Pancreas (tissue), 10 donors: ENCODE measurements around the gene SLC12A7. TPM values are rescaled to one million over a fixed set of nuclear protein-coding genes. Genes with fewer than 3 reads are reported as not detected.

ENCODE experiments used
- ATAC-seq, 4 donors: fragments of 200-7000 bp; cut with Tn5 transposase; one replicate each; pipeline versions ENCODE4 v1.8.0 to v1.9.1; 2020; ENCODE audit warnings: mild to moderate bottlenecking in 4 of 4, moderate library complexity in 4 of 4
- DNase-seq, 6 donors: peaks; one replicate each; pipeline ENCODE4 v3.0.0-alpha.2; 2020
- FAIRE-seq: peaks from 2 replicates; lab custom pipeline; 2012; peaks lifted over from hg19 to GRCh38; lab: Jason Lieb, UNC
- H3K27ac ChIP-seq, 4 donors: fragments of 200-600 bp; sonication (generic); 1 replicate in 3 of 4; 2 replicates in 1 of 4; pipeline versions ENCODE4 v1.5.0 to v1.8.0; 2020
- H3K27me3 ChIP-seq, 4 donors: fragments of 200-600 bp; one replicate each; pipeline ENCODE4 v1.8.0; 2021
- H3K36me3 ChIP-seq, 3 donors: fragments of 200-600 bp; sonication (generic) in 1 of 3; one replicate each; pipeline versions ENCODE4 v1.5.0 to v1.8.0; 2020 to 2021
- H3K4me1 ChIP-seq, 3 donors: fragments of 200-600 bp; one replicate each; pipeline ENCODE4 v1.8.0; 2021
- H3K4me3 ChIP-seq, 4 donors: fragments of 200-600 bp; sonication (generic) in 2 of 4; one replicate each; pipeline versions ENCODE4 v1.5.0 to v1.8.0; 2020 to 2021
- H3K9me3 ChIP-seq, 4 donors: fragments of 200-600 bp; one replicate each; pipeline ENCODE4 v1.8.0; 2021
- WGBS, 2 donors: extraction: QIAGEN DNeasy Blood & Tissue Kit; methylation state at CpG; one replicate each; pipeline ENCODE4 v1.1.7; 2013; 5-methylcytosine and 5-hydroxymethylcytosine counted together
- intact Hi-C, 3 donors: fragments of 100-400 bp; cut with DNase I; formaldehyde crosslinking; loops; one replicate each; pipeline versions ENCODE4 v1.11.1 to v1.14.2; 2022
- polyA plus RNA-seq, 2 donors: library from polyadenylated mRNA; stranded (reverse); fragments of 200-250 nt; gene quantifications; one replicate each; pipeline ENCODE4 v1.2.3, GENCODE V29; 2013
- total RNA-seq, 6 donors: library from RNA; stranded (reverse); fragmentation: NEBNext Ultra II Directional in 4 of 6; extraction: Animal tissue kit (Norgen Biotek cat#: 25700) in 4 of 6; gene quantifications; one replicate each; pipeline versions ENCODE4 v1.2.1 to v1.2.4, GENCODE V29; 2021 to 2023
- TF ChIP-seq, protein P1 (sequence below), 4 donors: fragments of 200-600 bp; sonication (generic) in 3 of 4; IDR thresholded peaks; one replicate each; pipeline versions ENCODE4 v1.5.0 to v1.8.0; 2021; ENCODE audit warnings: antibody characterized with exemption in 4 of 4
- donor health status: healthy with polysubstance abuse.
- donor health status: DM: no; HTN: no; CAD: no; lungs with moderate emphysema.
- donor health status: DM: no; HTN: no; CAD: no.
- donor health status: control.
- donor health status: control.
- donor health status: Bipolar disorder and iron deficiency.
- donor health status: DM: yes; HTN: yes; CAD: no.
- donor health status: DM: no; HTN: no; CAD: no.
- donor health status: DM: no; HTN: no; CAD: no.
- donor health status: DM: yes; HTN: yes; CAD: no.

SLC12A7 gene
- total and polyA plus RNA-seq, 8 donors = 17.4 to 56.5 (median 35.8) TPM

DNA sequence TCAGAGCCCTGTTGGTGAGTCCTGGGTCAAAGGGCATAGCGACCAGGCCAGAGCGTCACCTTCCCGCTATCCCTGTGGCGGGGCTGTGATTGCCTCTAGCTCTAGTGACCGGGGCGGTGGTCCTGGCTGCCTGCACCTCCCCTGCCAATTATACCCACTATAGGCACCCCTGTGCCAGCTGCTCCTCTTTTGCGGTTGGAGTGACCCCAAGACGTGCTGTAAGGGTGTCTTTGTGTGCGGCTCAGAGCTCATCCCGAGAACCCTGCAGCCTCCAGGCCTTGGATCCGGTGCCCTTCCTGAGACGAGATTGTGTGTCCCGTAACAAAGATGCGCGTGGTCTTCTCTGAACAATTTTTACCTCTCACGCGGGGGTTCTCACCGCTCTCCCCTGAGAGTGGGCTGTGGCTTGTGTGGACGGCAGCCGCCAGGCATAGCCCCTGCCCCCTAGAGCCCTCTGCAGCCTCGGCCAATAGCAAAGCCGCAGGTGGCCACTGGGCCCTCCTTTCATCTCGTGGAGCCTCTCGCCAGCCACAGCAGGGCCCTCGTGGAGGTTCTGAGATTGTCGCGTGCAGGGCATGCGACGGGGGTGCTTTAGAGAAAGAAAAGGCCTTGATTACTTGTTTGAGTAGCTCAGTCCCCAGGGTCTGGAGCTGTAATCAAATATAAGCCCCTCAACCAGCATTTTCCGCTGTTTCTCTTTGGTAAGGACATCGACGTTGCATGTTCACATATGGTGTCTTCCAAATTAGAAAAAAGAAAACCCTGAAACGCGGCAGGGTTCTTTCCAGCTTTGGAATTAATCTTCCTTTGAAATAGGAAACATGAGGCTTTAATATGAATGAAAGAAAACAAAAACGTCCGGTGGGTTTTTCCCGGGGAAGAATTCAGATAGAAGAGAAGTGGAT lies 92.6 kb downstream of the SLC12A7 start:
- no peaks in the 10 kb centered on the region for H3K27me3 ChIP-seq
- ATAC-seq (no peak), FAIRE-seq (no peak), DNase-seq (peak in 2 of 6 donors; percentile 9 to 35)
- no peaks in the 10 kb centered on the region for H3K36me3 ChIP-seq
- H3K4me3 ChIP-seq = no peak overlapping the region
- no peak overlapping the region for H3K27ac ChIP-seq
- TF ChIP-seq, protein P1, sequence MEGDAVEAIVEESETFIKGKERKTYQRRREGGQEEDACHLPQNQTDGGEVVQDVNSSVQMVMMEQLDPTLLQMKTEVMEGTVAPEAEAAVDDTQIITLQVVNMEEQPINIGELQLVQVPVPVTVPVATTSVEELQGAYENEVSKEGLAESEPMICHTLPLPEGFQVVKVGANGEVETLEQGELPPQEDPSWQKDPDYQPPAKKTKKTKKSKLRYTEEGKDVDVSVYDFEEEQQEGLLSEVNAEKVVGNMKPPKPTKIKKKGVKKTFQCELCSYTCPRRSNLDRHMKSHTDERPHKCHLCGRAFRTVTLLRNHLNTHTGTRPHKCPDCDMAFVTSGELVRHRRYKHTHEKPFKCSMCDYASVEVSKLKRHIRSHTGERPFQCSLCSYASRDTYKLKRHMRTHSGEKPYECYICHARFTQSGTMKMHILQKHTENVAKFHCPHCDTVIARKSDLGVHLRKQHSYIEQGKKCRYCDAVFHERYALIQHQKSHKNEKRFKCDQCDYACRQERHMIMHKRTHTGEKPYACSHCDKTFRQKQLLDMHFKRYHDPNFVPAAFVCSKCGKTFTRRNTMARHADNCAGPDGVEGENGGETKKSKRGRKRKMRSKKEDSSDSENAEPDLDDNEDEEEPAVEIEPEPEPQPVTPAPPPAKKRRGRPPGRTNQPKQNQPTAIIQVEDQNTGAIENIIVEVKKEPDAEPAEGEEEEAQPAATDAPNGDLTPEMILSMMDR (IDR thresholded peaks at IDR 0.05) = no peak
- WGBS, 2 donors = 82 to 85% methylated on average over 33 to 37 of the region's 37 CpGs
- intact Hi-C loops = no loop called here
- H3K9me3 ChIP-seq = no peaks in the 10 kb centered on the region
- no peaks in the 10 kb centered on the region for H3K4me1 ChIP-seq

DNA sequence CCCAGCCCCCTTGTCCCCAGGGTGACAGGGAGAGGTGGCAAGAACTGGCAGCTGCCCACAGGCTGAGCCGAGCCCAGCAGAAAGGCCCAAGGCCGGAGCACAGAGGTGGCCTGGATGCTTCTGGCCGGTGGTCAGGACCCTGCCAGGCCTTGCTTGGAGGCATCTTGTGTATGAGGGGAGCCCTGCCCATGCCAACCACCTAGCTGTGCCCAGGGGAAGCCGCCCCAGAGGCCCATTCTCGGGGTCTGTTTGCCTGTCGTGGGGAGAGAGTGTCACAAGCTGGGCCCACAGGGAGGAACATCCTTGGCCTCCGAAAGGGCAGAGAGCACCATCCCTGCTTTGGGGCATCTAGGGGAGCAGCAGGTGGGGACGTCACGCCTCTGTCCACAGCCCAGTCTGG lies 93.3 kb downstream of the SLC12A7 start:
- intact Hi-C loops = no loop called here
- Histone ChIP-seq H3K27me3 (no peaks in the 10 kb centered on the region), H3K4me1 (no peaks in the 10 kb centered on the region), H3K9me3 (no peaks in the 10 kb centered on the region), H3K36me3 (no peaks in the 10 kb centered on the region), H3K27ac (no peak overlapping the region), H3K4me3 (no peak overlapping the region)
- whole genome bisulfite sequencing, 2 donors = 77 to 82% methylated on average over 9 of the region's 9 CpGs
- FAIRE-seq = no peak
- no peak for ATAC-seq
- TF ChIP-seq, protein P1 (IDR thresholded peaks at IDR 0.05) = no peak
- peak in 3 of 6 donors; percentile 25 to 60 (median 48) for DNase-seq

DNA sequence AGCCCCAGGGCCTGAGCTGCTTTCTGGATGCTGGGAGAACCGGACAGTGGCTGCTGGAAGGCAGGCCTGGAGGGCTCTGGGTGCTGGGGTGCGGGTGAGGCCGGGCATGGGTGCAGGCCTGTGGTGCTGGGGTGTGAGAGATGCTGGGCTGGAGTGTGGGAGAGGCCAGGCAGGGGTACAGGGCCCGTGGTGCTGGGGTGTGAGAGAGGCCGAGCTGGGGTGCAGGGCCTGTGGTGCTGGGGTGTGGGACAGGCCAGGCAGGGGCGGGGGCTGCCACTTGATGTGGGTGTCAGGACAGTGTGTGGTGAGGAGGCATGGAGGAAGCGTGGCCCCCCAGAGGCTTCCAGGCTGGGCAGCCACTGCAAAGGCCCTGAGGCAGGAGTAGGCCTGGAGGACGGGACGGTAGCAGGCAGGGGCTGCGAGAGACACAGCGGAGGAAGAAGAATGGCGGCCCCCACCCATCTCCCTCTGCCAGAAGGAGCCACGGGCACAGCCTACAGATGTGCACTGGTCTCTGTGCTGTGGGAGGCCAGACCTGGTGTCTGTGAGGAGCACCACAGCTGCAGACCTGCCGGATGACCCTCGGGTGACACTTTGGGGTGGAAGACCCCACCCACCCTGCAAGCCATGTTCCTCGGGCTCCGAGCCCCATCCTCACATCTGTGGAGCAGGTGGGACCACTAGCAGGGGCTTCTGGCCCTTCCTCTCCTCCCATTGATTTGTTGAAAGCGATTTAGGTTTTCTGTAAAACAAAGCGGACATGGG lies 94.0 kb downstream of the SLC12A7 start:
- Histone ChIP-seq H3K27me3 (no peaks in the 10 kb centered on the region), H3K4me3 (no peak overlapping the region), H3K36me3 (no peaks in the 10 kb centered on the region), H3K9me3 (no peaks in the 10 kb centered on the region), H3K27ac (no peak overlapping the region), H3K4me1 (no peaks in the 10 kb centered on the region)
- TF ChIP-seq, protein P1 (IDR thresholded peaks at IDR 0.05) = no peak
- intact Hi-C loops = no loop called here
- FAIRE-seq (no peak), DNase-seq (peak in 3 of 6 donors; percentile 14 to 59 (median 44)), ATAC-seq (no peak)
- WGBS, 2 donors = 84 to 92% methylated on average over 19 of the region's 19 CpGs

DNA sequence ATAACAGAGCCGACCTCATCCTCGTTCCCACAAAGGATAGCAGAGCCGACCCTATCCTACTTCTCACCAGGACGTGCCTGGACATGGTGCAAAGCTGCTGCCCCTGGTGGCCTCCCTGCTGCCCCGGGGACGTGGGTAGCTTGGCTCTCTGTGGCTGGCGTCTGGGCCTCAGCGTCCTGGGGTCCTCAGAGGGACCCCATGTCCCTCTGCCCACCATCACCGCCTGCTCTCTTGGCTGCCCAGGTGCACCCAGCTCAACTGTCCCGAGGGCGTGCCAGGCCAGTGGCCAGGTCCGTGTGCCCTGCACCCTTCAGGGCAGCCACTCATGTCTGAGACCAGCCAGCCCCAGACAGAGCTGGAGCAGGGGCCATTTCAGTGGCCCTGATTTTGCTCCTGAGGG lies 94.8 kb downstream of the SLC12A7 start:
- peak in 2 of 6 donors; percentile 11 to 60 for DNase-seq
- no peak for FAIRE-seq

More for the DNA sequence above, 94.8 kb downstream of the SLC12A7 start:
- Histone ChIP-seq H3K36me3 (no peaks in the 10 kb centered on the region), H3K4me1 (no peaks in the 10 kb centered on the region), H3K4me3 (no peak overlapping the region), H3K27ac (no peak overlapping the region), H3K9me3 (no peaks in the 10 kb centered on the region), H3K27me3 (no peaks in the 10 kb centered on the region)
- 60 to 73% methylated on average over 12 of the region's 12 CpGs for WGBS, 2 donors
- TF ChIP-seq, protein P1 (IDR thresholded peaks at IDR 0.05) = no peak
- ATAC-seq = no peak
- intact Hi-C loops = no loop called here
